Measurements from ENCODE around the gene NFXL1.

Gene NFXL1

GRCh38 chr4:47915378-47915777 is 995 bp upstream of the NFXL1 start:
- Histone ChIP-seq H3K27ac (ENCODE audit: low read depth, low read length, poor library complexity, severe bottlenecking) (no peak overlapping the region), H3K4me1 (ENCODE audit: insufficient read depth, low read length, severe bottlenecking) (peaks cover 36% of the 10 kb centered on the region), H4K20me1 (ENCODE audit: insufficient read depth, low read length) (no peaks in the 10 kb centered on the region), H3F3A (ENCODE audit: insufficient read depth, low read length) (no peaks in the 10 kb centered on the region), H3K36me3 (ENCODE audit: insufficient read depth, low read length) (peaks cover 19% of the 10 kb centered on the region), H3K27me3 (ENCODE audit: insufficient read depth, low read length) (no peaks in the 10 kb centered on the region), H3K4me2 (ENCODE audit: low read length) (peak overlapping the region; percentile 96), H3K79me2 (ENCODE audit: insufficient read depth, low read length) (peaks cover 16% of the 10 kb centered on the region), H3K9me3 (ENCODE audit: low read length) (no peaks in the 10 kb centered on the region), H3K9me2 (ENCODE audit: low read depth, low read length) (no peaks in the 10 kb centered on the region), H2AFZ (ENCODE audit: low read length) (peak overlapping the region; percentile 100), H3K4me3 (ENCODE audit: low read depth, low read length, poor library complexity, severe bottlenecking) (peak overlapping the region; percentile 97), H3K9ac (ENCODE audit: low read length) (peak overlapping the region; percentile 70)
- no peak for TF ChIP-seq EZH2 (IDR thresholded peaks at IDR 0.05; ENCODE audit: borderline replicate concordance, low read length)
- no peak for TF ChIP-seq CTCF (IDR thresholded peaks at IDR 0.05; ENCODE audit: low read length)

GRCh38 chr4:47914926-47915237 is 499 bp upstream of the NFXL1 start:
- Histone ChIP-seq H3K9ac (ENCODE audit: low read length) (peak overlapping the region; percentile 70), H3K4me2 (ENCODE audit: low read length) (peak overlapping the region; percentile 96), H3F3A (ENCODE audit: insufficient read depth, low read length) (no peaks in the 10 kb centered on the region)

GRCh38 chr4:47913861-47914219 is 543 bp downstream of the NFXL1 start:
- Histone ChIP-seq H3K27ac (ENCODE audit: low read depth, low read length, poor library complexity, severe bottlenecking) (peak overlapping the region; percentile 14), H2AFZ (ENCODE audit: low read length) (peak overlapping the region; percentile 68), H3K9me3 (ENCODE audit: low read length) (no peaks in the 10 kb centered on the region), H3K4me2 (ENCODE audit: low read length) (peak overlapping the region; percentile 95), H4K20me1 (ENCODE audit: insufficient read depth, low read length) (no peaks in the 10 kb centered on the region), H3K79me2 (ENCODE audit: insufficient read depth, low read length) (peaks cover 16% of the 10 kb centered on the region), H3K4me3 (ENCODE audit: low read depth, low read length, poor library complexity, severe bottlenecking) (peak overlapping the region; percentile 97), H3K27me3 (ENCODE audit: insufficient read depth, low read length) (no peaks in the 10 kb centered on the region), H3K9ac (ENCODE audit: low read length) (peak overlapping the region; percentile 95), H3K4me1 (ENCODE audit: insufficient read depth, low read length, severe bottlenecking) (peaks cover 36% of the 10 kb centered on the region), H3K9me2 (ENCODE audit: low read depth, low read length) (no peaks in the 10 kb centered on the region), H3K36me3 (ENCODE audit: insufficient read depth, low read length) (peaks cover 29% of the 10 kb centered on the region), H3F3A (ENCODE audit: insufficient read depth, low read length) (no peaks in the 10 kb centered on the region)
- no peak for TF ChIP-seq EZH2 (IDR thresholded peaks at IDR 0.05; ENCODE audit: borderline replicate concordance, low read length)
- no peak; the same call in 1 of the 2 replicates for TF ChIP-seq CTCF (IDR thresholded peaks at IDR 0.05; ENCODE audit: low read length)

More at GRCh38 chr4:47914926-47915237, 499 bp upstream of the NFXL1 start:
- TF ChIP-seq EZH2 (IDR thresholded peaks at IDR 0.05; ENCODE audit: borderline replicate concordance, low read length) (no peak), CTCF (IDR thresholded peaks at IDR 0.05; ENCODE audit: low read length) (no peak)
- no peaks in the 10 kb centered on the region for H3K9me2 ChIP-seq (ENCODE audit: low read depth, low read length)
- no peaks in the 10 kb centered on the region for H3K27me3 ChIP-seq (ENCODE audit: insufficient read depth, low read length)
- H2AFZ ChIP-seq (ENCODE audit: low read length): peak overlapping the region; percentile 100
- H3K9me3 ChIP-seq (ENCODE audit: low read length): no peaks in the 10 kb centered on the region
- peak overlapping the region; percentile 97 for H3K4me3 ChIP-seq (ENCODE audit: low read depth, low read length, poor library complexity, severe bottlenecking)
- H3K4me1 ChIP-seq (ENCODE audit: insufficient read depth, low read length, severe bottlenecking): peaks cover 36% of the 10 kb centered on the region
- no peaks in the 10 kb centered on the region for H4K20me1 ChIP-seq (ENCODE audit: insufficient read depth, low read length)
- H3K36me3 ChIP-seq (ENCODE audit: insufficient read depth, low read length): peaks cover 24% of the 10 kb centered on the region
- no peak overlapping the region for H3K27ac ChIP-seq (ENCODE audit: low read depth, low read length, poor library complexity, severe bottlenecking)
- H3K79me2 ChIP-seq (ENCODE audit: insufficient read depth, low read length): peaks cover 16% of the 10 kb centered on the region

All from OCI-LY1 (cell line).